Lower leg skin (tissue), 4 donors: Measurements from ENCODE around the gene ZNF584. TPM values are rescaled to one million over a fixed set of nuclear protein-coding genes. Genes with fewer than 3 reads are reported as not detected.
"Not testable (repeated sequence)": the region's sequence is repeated elsewhere in the genome, so short reads cannot be mapped to it uniquely, and the experiment has no call there.

ENCODE experiments used
- DNase-seq, 2 donors: peaks; one replicate each; pipeline ENCODE4 v3.0.0-alpha.2; 2019; ENCODE audit warnings: low spot score in 2 of 2
- H3K4me3 ChIP-seq: fragments of 200-600 bp; sonication (generic); 2 replicates; pipeline ENCODE4 v1.5.1; 2017; ENCODE audit warnings: mild to moderate bottlenecking, low read depth; ENCODE audit not compliant: poor library complexity, severe bottlenecking
- POLR2A ChIP-seq, 2 donors: fragments of 450-650 bp; IDR thresholded peaks; one replicate each; pipeline ENCODE4 v1.6.1; 2016 to 2017; ENCODE audit warnings: antibody characterized with exemption in 2 of 2, mild to moderate bottlenecking in 1 of 2, moderate library complexity in 1 of 2
- WGBS, 2 donors: methylation state at CpG; one replicate each; pipeline ENCODE4 v1.1.5; 2018; 5-methylcytosine and 5-hydroxymethylcytosine counted together
- intact Hi-C: fragments of 100-400 bp; cut with DNase I; formaldehyde crosslinking; loops from one replicate; pipeline ENCODE4 v1.15.0; 2023; ENCODE audit warnings: low total_unique reads
- total RNA-seq, 4 donors: library from RNA; depleted of rRNA; stranded (reverse); fragments of >200 nt; gene quantifications; one replicate each; pipeline ENCODE4 v1.1.0, GENCODE V29; 2016
- TF ChIP-seq, protein P1 (sequence below), 3 donors: fragments of 450-650 bp; IDR thresholded peaks; one replicate each; pipeline ENCODE4 v1.5.1; 2016; ENCODE audit warnings: antibody characterized with exemption in 3 of 3, mild to moderate bottlenecking in 3 of 3, moderate library complexity in 2 of 3

The ZNF584 gene
- total RNA-seq, 4 donors from 2014 or later, result 16.9 to 28.6 (median 23.4) TPM

DNA sequence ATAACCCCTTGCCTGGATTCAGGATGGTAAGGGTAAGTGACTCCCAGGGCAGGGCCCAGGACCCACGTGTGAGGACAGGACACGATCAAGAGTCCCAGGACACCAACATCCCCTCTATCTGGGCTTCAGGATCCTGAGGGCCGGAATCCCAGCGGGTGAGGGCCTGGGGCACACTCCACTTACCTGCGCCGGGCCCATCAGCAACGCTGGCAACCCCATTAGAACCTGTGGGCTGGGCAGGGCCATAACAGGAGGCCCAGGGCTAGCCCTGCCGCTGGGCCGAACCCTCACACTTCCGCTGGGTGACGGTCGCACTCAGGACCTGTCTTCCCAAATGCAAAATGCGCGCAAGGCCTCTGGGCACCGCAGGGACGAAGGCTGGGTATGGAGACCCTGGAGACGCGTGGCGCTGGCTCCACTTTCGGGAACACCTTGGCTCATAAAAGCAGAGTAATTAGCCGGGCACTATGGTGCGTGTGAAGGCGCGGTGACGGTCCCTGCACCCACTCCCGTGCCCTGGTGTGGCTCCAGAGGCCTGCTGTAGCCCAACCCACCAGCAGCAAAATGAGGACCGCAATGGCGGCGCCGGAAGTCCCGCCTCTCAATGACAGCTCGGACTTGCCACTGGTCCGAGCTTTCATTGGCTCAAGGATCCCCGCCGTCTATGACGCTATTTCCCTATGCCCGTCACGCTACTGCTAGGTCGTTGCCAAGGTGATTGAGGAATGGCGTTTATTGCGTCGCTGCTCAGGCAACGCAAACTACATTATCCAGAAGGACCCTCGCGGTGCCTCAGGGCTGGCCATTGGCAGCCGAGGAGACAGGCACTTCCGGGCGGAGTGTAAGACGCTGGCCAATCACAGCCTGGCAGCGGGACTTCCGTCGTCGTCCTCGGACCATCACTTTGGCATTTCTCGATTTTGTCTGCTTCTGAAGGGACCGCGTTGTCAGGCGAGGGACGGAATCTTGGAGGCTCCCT lies 31.4 kb downstream of the ZNF584 start, which contains the start of gene ZNF132:
Gene ZNF132, minus strand, starts transcription at position 578 of the 979 bp plus-strand sequence. Its CDS starts 332 bp downstream, at position 246.
- intact Hi-C loops, result no loop called here
- DNase-seq, result peak; percentile 99
- 12% methylated on average over 30 to 59 of the region's 59 CpGs for WGBS, 2 donors
- peak within 1 kb of the TSS; percentile 49 for H3K4me3 ChIP-seq
- TF ChIP-seq, protein P1, sequence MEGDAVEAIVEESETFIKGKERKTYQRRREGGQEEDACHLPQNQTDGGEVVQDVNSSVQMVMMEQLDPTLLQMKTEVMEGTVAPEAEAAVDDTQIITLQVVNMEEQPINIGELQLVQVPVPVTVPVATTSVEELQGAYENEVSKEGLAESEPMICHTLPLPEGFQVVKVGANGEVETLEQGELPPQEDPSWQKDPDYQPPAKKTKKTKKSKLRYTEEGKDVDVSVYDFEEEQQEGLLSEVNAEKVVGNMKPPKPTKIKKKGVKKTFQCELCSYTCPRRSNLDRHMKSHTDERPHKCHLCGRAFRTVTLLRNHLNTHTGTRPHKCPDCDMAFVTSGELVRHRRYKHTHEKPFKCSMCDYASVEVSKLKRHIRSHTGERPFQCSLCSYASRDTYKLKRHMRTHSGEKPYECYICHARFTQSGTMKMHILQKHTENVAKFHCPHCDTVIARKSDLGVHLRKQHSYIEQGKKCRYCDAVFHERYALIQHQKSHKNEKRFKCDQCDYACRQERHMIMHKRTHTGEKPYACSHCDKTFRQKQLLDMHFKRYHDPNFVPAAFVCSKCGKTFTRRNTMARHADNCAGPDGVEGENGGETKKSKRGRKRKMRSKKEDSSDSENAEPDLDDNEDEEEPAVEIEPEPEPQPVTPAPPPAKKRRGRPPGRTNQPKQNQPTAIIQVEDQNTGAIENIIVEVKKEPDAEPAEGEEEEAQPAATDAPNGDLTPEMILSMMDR (IDR thresholded peaks at IDR 0.05), result no peak
- TF ChIP-seq POLR2A (IDR thresholded peaks at IDR 0.05), result no peak

DNA sequence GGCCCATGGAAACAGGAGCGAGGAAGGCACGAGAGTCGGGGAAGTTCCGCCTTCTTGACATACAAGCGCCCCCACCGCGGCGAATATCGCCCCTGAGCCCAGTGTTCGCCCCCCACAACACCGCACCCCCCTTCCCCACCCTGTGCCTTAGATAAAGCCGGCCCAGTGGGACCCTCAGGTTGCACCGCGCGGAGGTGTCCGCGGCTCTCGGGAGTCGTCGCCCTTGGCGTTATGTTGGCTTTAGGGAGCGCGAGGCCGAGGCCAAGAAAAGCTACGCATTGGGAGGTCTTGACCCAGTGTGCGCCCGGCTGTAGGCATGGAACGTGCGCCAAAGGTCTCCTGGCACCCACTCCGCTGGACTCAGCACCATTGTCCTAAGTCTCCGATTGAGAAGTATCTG lies 32.1 kb downstream of the ZNF584 start:
- TF ChIP-seq POLR2A (IDR thresholded peaks at IDR 0.05), result no peak
- TF ChIP-seq, protein P1 (IDR thresholded peaks at IDR 0.05), result no peak
- WGBS, 2 donors, result 36 to 43% methylated on average over 17 to 20 of the region's 31 CpGs
- intact Hi-C loops, result no loop called here
- DNase-seq, result no peak
- peak overlapping the region; percentile 44 for H3K4me3 ChIP-seq

DNA sequence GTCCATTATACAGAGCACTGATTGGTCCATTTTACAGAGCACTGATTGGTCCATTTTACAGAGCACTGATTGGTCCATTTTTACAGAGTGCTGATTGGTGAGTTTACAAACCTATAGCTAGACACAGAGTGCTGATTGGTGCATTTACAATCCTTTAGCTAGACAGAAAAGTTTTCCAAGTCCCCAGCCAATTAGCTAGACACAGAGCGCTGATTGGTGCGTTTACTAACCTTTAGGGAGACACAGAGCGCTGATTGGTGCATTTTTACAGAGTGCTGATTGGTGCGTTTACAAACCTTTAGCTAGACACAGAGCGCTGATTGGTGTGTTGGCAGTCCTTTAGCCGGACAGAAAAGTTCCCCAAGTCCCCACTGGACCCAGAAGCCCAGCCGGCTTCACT lies 34.5 kb downstream of the ZNF584 start:
- DNase-seq, intact Hi-C loops, H3K4me3 ChIP-seq: not testable (repeated sequence)
- WGBS, 2 donors, result 85 to 88% methylated on average over 7 of the region's 7 CpGs

DNA sequence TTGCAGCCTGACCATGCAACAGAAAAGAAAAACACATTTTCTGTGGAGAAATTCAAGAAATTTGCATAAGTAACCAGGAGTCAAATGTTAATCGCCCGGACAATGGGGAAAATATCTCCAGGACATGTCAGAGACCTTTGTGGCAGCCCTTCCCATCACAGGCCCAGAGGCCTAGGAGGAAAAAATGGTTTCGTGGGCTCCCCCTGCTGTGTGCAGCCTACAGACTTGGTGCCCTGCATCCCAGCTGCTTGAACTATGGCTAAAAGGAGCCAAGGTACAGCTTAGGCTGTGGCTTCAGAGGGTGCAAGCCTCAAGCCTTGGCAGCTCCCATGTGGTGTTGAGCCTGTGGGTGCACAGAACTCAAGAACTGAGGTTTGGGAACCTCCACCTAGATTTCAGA lies 40.4 kb downstream of the ZNF584 start:
- intact Hi-C loops, DNase-seq, H3K4me3 ChIP-seq: not testable (repeated sequence)
- WGBS, 2 donors, result 70 to 81% methylated on average over 3 of the region's 3 CpGs

DNA sequence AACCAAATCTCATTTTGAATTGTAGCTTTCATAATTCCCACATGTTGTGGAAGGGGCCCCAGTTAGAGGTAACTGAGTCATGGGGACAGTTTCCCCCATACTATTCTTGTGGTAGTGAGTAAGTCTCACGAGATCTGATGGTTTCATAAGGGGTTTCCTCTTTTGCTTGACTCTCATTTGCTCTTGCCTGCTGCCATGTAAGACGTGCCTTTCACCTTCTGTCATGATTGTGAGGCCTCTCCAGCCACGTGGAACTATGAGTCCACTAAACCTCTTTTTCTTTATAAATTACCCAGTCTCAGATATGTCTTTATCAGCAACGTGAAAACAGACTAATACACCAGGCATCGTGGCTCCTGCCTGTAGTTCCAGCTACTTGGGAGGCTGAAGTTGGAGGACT lies 41.5 kb downstream of the ZNF584 start:
- DNase-seq, H3K4me3 ChIP-seq, intact Hi-C loops: not testable (repeated sequence)
- WGBS, 2 donors, result 68 to 69% methylated on average over 5 of the region's 5 CpGs

DNA sequence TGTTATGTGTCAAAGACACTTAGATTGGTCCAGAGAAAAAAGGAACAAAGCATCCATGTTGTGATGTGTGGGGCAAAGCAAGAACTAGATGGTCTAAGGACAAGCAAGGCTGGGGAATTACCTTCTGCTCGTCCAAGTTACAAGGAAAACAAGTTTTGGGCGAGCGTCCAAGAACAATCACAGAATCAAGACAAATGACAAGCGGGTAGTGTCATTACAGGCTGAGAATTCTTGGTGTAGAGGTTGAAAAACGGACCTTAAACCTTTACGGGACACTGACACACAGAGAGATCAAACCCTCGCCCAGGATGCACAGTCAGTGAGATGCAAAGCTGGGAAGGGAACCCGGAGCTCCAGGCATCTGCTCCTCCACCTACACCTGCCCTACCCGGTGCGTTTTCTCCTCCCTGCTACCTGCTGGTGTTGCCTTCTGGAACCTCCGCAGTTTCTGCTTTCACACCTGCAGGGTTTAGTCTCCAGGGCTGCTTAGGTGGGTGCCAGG lies 42.5 kb downstream of the ZNF584 start:
- DNase-seq, result no peak

More for the DNA sequence above, 42.5 kb downstream of the ZNF584 start:
- 3 to 5% methylated on average over 11 of the region's 11 CpGs for WGBS, 2 donors
- TF ChIP-seq, protein P1 (IDR thresholded peaks at IDR 0.05), result no peak
- no peak for TF ChIP-seq POLR2A (IDR thresholded peaks at IDR 0.05)
- intact Hi-C loops, result no loop called here
- H3K4me3 ChIP-seq, result peak overlapping the region; percentile 79
